GM18907 (cell line): Measurements from ENCODE around the gene KIF1A.

ENCODE experiments used
- ATAC-seq: cut with Tn5 transposase; IDR thresholded peaks from one replicate; pipeline ENCODE4 v1.9.1; 2021; ENCODE audit warnings: mild to moderate bottlenecking, moderate library complexity; ENCODE audit not compliant: unreplicated experiment

The KIF1A gene

DNA sequence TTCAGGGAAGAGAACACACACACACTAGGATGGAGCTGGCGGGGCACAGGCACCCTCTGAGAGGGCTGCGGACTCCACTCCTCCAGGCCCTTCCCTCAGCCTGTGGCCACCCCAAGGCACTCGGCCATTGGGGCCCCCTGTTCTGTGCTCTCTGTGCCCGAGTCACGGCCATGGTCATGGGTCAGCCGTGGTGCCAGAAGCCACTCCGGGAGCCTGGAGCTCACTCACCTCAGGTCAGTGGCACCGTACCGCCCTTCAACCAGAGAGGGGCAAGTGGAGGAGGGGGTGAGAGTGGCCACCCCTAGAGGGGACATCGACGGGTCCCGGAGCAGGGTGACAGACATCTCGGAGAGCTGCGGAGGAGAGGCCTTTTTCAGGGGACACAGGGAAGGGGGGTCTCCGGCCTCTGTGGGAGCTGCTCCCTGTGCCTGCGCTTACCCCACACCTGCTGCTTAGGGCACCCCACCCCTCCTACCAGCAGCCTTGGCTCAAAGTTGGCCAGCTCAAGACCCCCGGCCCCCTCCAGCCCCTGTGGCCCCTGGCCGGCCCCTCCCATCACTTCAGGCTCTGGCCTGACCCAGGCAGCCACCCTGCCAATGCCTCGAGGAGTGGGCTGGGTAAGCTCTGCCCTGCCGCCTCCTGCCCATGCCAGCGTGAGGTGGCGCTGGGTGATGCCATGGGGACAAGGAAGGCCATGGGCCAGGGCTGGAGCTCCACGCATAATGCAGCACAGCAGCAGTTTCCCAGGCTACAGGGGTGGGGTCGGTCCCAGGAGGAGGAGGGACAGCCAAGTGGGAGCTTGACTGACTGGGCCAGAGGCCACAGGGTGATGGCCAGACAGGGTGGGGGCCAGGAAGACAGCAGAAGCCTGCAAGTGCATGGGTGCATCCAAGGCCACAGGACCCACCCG is 99.1 kb downstream of the KIF1A start:
- no peak for ATAC-seq

- ATAC-seq = no peak
Observed at GRCh38 chr2:240719676-240720545, 100.1 kb downstream of the KIF1A start.

DNA sequence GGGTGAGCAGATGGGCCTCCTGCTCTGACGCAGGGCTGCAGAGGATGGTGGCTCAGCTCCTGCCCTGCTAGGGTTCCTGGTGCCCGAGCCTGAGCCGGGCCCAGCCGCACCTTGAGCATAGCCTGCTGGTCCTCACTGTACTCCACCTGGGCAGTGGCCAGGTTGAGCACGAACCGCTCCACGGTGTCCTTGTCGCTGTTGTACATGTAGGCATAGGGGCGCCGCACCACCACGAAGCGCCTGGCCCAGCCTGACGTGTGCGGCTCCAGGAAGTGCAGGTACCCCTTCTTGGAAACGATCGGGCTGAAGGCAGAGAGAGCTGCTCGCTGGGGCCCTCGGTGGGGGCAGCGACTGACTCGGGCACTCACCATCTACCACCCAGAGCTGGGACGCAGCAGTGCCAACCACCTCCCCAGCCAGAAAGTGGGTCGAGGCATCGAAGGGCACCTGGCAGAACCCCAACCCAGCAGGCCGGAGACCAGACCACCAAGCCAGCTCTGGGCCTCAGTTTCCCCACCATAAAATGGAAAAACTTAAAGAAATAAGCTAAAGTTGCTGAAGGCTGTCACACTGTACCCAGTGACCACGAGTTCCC is 101.0 kb downstream of the KIF1A start:
- ATAC-seq = no peak

GRCh38 chr2:240717681-240718581 is 102.1 kb downstream of the KIF1A start:
- no peak for ATAC-seq

GRCh38 chr2:240717181-240717641 is 102.8 kb downstream of the KIF1A start:
- no peak for ATAC-seq

DNA sequence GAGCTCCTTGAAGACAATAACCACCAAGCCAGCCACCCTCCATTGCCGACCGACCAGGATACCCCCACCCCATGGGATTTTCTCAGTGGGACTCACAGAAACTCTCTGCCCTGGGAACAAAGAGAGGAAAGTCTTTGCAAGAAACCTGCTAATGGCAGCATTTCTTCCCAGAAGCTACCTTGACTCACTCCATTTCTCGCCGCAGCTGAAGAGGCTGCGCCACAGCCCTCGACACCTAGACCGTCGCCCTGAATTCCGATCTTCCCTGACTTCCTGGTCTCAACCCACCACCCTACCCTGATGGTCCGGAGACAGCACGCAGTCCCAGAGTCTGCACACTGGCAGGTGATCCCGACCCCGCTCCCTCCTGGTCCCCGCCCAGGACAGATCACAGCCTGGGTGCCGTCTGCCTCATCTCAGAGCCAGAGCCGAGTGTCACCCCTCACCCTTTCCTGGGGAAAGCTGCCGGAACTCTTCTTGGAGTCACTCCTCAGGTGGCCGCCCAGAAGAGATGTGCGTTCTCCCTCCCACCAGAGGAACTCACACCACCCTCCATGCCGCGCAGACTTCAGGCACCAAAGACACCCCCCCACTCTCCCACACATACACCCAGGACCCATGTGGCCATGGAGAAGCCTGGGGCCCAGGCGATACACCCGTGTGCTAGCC is 103.8 kb downstream of the KIF1A start:
- no peak for ATAC-seq

DNA sequence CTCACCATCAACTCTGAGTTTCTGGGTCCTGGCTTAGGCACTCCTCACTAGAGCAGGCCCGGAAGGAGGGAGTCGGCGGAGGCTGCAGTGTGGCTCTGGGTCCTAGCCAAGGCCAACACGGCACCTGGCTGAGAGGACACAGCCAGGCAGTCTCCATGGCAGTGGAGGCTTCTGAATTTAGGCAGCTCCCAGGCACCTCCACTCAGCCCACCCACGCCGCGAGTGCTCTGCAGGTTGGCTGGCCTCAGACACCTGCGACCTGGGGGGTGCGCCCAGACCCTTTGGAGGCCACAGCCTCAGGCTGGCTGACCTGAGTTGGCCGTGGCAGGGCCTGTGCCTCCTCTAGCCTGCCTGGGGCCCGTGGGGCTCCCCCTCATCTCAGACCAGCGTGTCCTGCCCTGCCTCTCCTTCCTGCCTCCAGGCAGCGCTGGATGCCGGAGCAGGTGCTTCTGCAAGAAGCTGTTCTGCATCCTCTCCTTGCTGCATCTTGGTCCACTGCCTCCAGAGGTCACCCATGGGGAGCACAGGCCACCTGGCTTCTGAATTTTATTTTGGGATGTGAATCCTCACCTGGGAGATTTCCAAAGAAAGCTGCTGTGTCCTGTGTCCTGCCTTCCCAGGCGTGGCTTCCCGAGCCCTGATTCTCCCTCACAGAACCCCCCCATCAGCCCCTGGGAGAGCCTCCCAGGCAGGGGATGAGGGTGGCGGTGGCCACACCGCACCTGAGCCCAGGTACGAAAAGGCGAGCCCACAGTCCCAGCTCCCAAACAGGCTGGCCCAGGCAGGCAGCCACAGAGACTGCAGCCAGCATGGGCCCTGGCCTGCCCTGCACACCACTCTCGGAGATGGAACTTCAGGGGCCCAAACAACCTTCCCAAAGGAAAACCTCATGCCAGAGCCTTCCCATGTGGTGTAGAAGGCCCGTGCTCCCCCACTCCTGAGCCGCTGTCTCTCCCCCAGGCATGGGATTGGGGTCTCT is 105.0 kb downstream of the KIF1A start:
- no peak for ATAC-seq

- no peak for ATAC-seq
Observed at GRCh38 chr2:240713928-240714746, 105.9 kb downstream of the KIF1A start.

DNA sequence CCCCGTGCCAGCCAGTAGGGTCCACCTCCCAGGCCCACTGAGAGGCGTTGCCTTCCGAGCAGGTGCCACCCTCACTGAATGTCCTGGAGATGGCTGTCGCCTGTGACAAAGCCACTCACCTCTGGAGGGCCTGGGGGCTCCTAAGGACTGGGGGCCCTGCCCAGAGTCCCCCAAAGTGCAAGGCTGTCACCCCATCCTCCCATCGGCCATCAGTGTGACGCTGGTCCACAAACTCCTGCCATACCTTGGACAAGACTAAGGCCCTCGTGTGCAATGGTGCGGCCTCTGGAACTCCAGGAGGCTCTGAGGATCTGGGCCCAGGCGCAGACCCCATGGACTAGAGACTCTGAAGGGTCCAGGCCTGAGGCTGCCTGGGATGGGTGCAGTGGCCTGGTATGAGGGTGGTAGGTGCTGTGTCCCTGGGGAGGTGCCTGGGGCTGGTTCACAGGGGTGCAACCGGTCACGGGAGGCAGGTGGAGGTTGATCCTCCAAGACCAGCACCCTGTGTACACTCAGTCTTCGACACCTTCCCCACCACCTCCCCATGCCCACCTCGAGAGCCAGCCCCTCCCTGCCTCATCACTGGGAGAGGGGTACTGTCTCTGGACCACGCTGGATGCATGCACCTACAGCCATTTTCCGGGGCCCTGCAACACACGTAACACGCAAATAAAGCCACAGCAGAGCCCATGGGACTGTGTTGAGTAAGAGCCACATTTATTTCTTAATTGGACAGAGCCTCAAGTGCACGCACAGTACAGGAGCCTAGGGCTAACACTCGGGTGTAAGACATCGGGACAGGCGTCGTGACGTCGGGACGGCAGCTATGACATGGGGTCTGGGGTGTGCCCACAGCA is 106.7 kb downstream of the KIF1A start:
- no peak for ATAC-seq

DNA sequence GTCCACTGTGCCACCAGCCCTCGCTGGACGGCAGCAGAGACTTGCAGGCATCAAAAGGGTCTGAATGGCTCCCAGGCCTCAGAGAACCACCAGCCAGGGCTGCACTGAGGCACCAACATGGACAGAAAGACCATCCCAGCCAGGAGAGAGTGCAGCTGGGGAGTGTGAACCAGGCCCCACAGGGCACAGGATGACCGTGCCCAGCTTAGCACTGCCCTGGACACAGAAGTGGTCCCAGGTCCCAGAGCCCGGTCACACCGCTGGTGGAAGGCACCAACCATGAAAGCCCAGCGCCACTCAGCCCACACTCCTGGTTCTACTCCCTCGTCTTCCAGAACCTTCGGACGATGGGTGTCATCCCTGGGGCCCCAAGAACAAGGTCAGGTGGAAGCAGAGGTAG is 107.9 kb downstream of the KIF1A start:
- no peak for ATAC-seq

DNA sequence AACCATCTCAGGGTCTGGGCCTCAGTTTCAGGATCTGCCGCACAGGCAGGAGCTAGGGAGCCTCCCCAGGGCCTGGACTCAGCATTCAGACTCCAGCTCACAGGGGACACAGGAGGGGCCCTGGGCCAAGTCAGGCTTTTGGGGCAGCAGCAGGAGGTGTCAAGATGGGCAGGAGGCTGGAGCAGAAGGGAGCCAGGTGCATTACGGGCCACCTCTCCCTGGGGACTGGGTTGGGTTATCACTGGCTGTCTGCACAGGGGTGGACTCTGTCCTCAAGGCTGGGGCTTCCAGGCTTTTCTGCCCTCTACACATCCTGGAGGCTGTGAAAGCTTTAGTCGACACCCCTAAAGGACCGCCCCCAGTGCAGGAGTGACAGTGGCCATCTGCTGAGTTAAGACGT is 108.3 kb downstream of the KIF1A start:
- ATAC-seq = no peak

GRCh38 chr2:240711296-240711695 is 108.7 kb downstream of the KIF1A start:
- no peak for ATAC-seq

GRCh38 chr2:240708457-240708856 is 111.6 kb downstream of the KIF1A start:
- ATAC-seq = no peak

GRCh38 chr2:240707821-240708220 is 112.2 kb downstream of the KIF1A start:
- ATAC-seq = no peak

GRCh38 chr2:240707043-240707756 is 112.8 kb downstream of the KIF1A start:
- ATAC-seq = no peak

DNA sequence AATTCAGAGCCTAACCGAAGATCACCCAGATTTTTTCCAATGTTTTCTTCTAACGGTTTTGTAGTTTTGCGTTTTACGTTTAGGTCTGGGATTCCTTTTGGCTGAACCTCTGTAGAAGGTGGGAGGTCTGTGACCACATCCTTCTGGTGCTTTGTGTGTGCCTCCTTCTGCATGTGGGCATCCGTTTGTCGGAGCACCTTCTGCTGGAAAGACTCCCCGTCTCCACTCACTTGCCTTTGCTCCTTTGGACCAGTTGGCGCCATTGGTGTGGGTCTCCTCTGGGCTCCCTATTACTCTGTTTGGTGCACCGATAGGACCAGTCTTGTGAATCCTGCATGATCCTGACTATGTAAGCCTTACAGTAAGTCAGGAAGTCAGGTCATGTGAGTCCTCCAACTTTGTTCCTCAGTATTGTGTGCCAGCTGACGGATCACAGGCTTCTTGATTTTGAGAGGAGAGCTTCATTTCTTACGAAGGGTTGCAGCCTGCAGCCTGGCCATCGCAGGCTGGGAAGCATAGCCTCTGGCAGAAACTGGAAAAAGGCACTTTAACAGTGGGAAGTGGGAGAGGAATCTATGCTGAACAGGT is 114.7 kb downstream of the KIF1A start:
- no peak for ATAC-seq
